Activated T-cell treated with anti-CD3 and anti-CD28 coated beads, Interleukin-2, amount 50 U/mL, for 4 hours (primary cell): ENCODE data around the gene TCP11. TPM values are rescaled to one million over a fixed set of nuclear protein-coding genes. Genes with fewer than 3 reads are reported as not detected.

Experiments
- ATAC-seq, 2 donors: fragments of 200-7000 bp; cut with Tn5 transposase; one replicate each; pipeline ENCODE4 v1.10.0; 2021
- DNase-seq: peaks from one replicate; pipeline ENCODE4 v3.0.0-alpha.2; 2020
- H3K27me3 Mint-ChIP-seq: one replicate; pipeline ENCODE4 v1.8.0; 2021; ENCODE audit warnings: low read depth, mixed read lengths
- H3K36me3 Mint-ChIP-seq: one replicate; pipeline ENCODE4 v1.8.0; 2022; ENCODE audit warnings: mixed read lengths; ENCODE audit not compliant: insufficient read depth
- H3K4me1 Mint-ChIP-seq: one replicate; pipeline ENCODE4 v1.8.0; 2021; ENCODE audit warnings: low read depth, mixed read lengths
- H3K4me3 Mint-ChIP-seq: one replicate; pipeline ENCODE4 v1.8.0; 2021; ENCODE audit warnings: mild to moderate bottlenecking, moderate library complexity, mixed read lengths
- H3K9me3 Mint-ChIP-seq: one replicate; pipeline ENCODE4 v1.8.0; 2021; ENCODE audit warnings: mixed read lengths
- total RNA-seq, 3 donors: library from RNA; stranded (reverse); gene quantifications; one replicate each; pipeline ENCODE4 v1.2.1, GENCODE V29; 2021

TCP11 gene
- not detected for total RNA-seq

GRCh38 chr6:35141007-35141655 lies at the start of gene TCP11:
Gene TCP11, minus strand, starts transcription at chr6:35141339. Its CDS starts 469 bp downstream, at chr6:35140870.
- ATAC-seq (peak; percentile 46 to 61), DNase-seq (no peak)
- Mint-ChIP-seq H3K4me3 (peak within 1 kb of the TSS; percentile 51), H3K36me3 (no peaks in the 10 kb centered on the region), H3K9me3 (no peaks in the 10 kb centered on the region), H3K4me1 (peaks cover 14% of the 10 kb centered on the region), H3K27me3 (peaks cover 20% of the 10 kb centered on the region)

- DNase-seq: no peak
- no peaks in the 10 kb centered on the region for H3K9me3 Mint-ChIP-seq
Observed at GRCh38 chr6:35190306-35190705, 49.2 kb upstream of the TCP11 start.

GRCh38 chr6:35188886-35189285 lies 47.7 kb upstream of the TCP11 start:
- ATAC-seq (no peak), DNase-seq (no peak)
- Mint-ChIP-seq H3K9me3 (no peaks in the 10 kb centered on the region), H3K4me1 (peaks cover 2% of the 10 kb centered on the region), H3K4me3 (no peak overlapping the region), H3K36me3 (no peaks in the 10 kb centered on the region), H3K27me3 (peaks cover 10% of the 10 kb centered on the region)

More at GRCh38 chr6:35190306-35190705, 49.2 kb upstream of the TCP11 start:
- no peaks in the 10 kb centered on the region for H3K36me3 Mint-ChIP-seq
- no peak for ATAC-seq
- H3K27me3 Mint-ChIP-seq: peaks cover 9% of the 10 kb centered on the region
- H3K4me1 Mint-ChIP-seq: peaks cover 5% of the 10 kb centered on the region
- no peak overlapping the region for H3K4me3 Mint-ChIP-seq

GRCh38 chr6:35186571-35186970 lies 45.4 kb upstream of the TCP11 start:
- no peaks in the 10 kb centered on the region for H3K9me3 Mint-ChIP-seq
- DNase-seq (no peak), ATAC-seq (no peak)
- H3K36me3 Mint-ChIP-seq: no peaks in the 10 kb centered on the region
- H3K27me3 Mint-ChIP-seq: peaks cover 20% of the 10 kb centered on the region
- H3K4me1 Mint-ChIP-seq: no peaks in the 10 kb centered on the region
- no peak overlapping the region for H3K4me3 Mint-ChIP-seq

- Mint-ChIP-seq H3K27me3 (peaks cover 18% of the 10 kb centered on the region), H3K4me1 (no peaks in the 10 kb centered on the region), H3K4me3 (no peak overlapping the region), H3K36me3 (no peaks in the 10 kb centered on the region), H3K9me3 (no peaks in the 10 kb centered on the region)
- ATAC-seq: no peak
- DNase-seq: no peak
Observed at GRCh38 chr6:35185971-35186370, 44.8 kb upstream of the TCP11 start.

GRCh38 chr6:35185302-35185681 lies 44.2 kb upstream of the TCP11 start:
- H3K36me3 Mint-ChIP-seq: no peaks in the 10 kb centered on the region
- H3K4me3 Mint-ChIP-seq: no peak overlapping the region
- ATAC-seq (no peak), DNase-seq (no peak)
- no peaks in the 10 kb centered on the region for H3K9me3 Mint-ChIP-seq
- H3K4me1 Mint-ChIP-seq: no peaks in the 10 kb centered on the region
- H3K27me3 Mint-ChIP-seq: peaks cover 16% of the 10 kb centered on the region

GRCh38 chr6:35184580-35185301 lies 43.6 kb upstream of the TCP11 start:
- DNase-seq (no peak), ATAC-seq (no peak)
- H3K36me3 Mint-ChIP-seq: no peaks in the 10 kb centered on the region
- H3K9me3 Mint-ChIP-seq: no peaks in the 10 kb centered on the region
- H3K4me3 Mint-ChIP-seq: no peak overlapping the region
- no peaks in the 10 kb centered on the region for H3K4me1 Mint-ChIP-seq
- peaks cover 16% of the 10 kb centered on the region for H3K27me3 Mint-ChIP-seq

- H3K9me3 Mint-ChIP-seq: no peaks in the 10 kb centered on the region
- ATAC-seq: no peak
- no peak overlapping the region for H3K4me3 Mint-ChIP-seq
- peaks cover 16% of the 10 kb centered on the region for H3K27me3 Mint-ChIP-seq
- no peak for DNase-seq
- H3K36me3 Mint-ChIP-seq: no peaks in the 10 kb centered on the region
- H3K4me1 Mint-ChIP-seq: no peaks in the 10 kb centered on the region
Observed at GRCh38 chr6:35183935-35184334, 42.8 kb upstream of the TCP11 start.

GRCh38 chr6:35183281-35183680 lies 42.1 kb upstream of the TCP11 start:
- no peaks in the 10 kb centered on the region for H3K4me1 Mint-ChIP-seq
- no peaks in the 10 kb centered on the region for H3K36me3 Mint-ChIP-seq
- no peak for ATAC-seq

GRCh38 chr6:35181933-35182612 lies 40.9 kb upstream of the TCP11 start:
- DNase-seq: no peak
- no peaks in the 10 kb centered on the region for H3K36me3 Mint-ChIP-seq
- no peak for ATAC-seq
- H3K4me1 Mint-ChIP-seq: no peaks in the 10 kb centered on the region
- H3K4me3 Mint-ChIP-seq: no peak overlapping the region
- H3K27me3 Mint-ChIP-seq: peaks cover 15% of the 10 kb centered on the region
- H3K9me3 Mint-ChIP-seq: no peaks in the 10 kb centered on the region

More at GRCh38 chr6:35183281-35183680, 42.1 kb upstream of the TCP11 start:
- no peaks in the 10 kb centered on the region for H3K9me3 Mint-ChIP-seq
- no peak for DNase-seq
- no peak overlapping the region for H3K4me3 Mint-ChIP-seq
- peaks cover 16% of the 10 kb centered on the region for H3K27me3 Mint-ChIP-seq

- H3K4me1 Mint-ChIP-seq: no peaks in the 10 kb centered on the region
- DNase-seq (no peak), ATAC-seq (no peak)
- H3K27me3 Mint-ChIP-seq: peaks cover 15% of the 10 kb centered on the region
- H3K9me3 Mint-ChIP-seq: no peaks in the 10 kb centered on the region
- no peaks in the 10 kb centered on the region for H3K36me3 Mint-ChIP-seq
- no peak overlapping the region for H3K4me3 Mint-ChIP-seq
Observed at GRCh38 chr6:35181308-35181932, 40.3 kb upstream of the TCP11 start.

GRCh38 chr6:35179901-35180535 lies 38.9 kb upstream of the TCP11 start:
- no peak for DNase-seq
- peaks cover 18% of the 10 kb centered on the region for H3K27me3 Mint-ChIP-seq
- no peak overlapping the region for H3K4me3 Mint-ChIP-seq
- H3K4me1 Mint-ChIP-seq: no peaks in the 10 kb centered on the region
- H3K36me3 Mint-ChIP-seq: no peaks in the 10 kb centered on the region
- no peaks in the 10 kb centered on the region for H3K9me3 Mint-ChIP-seq
- no peak for ATAC-seq

GRCh38 chr6:35178932-35179832 lies 38.0 kb upstream of the TCP11 start:
- ATAC-seq (no peak), DNase-seq (no peak)
- H3K36me3 Mint-ChIP-seq: no peaks in the 10 kb centered on the region
- no peaks in the 10 kb centered on the region for H3K9me3 Mint-ChIP-seq
- H3K4me3 Mint-ChIP-seq: no peak overlapping the region
- no peaks in the 10 kb centered on the region for H3K4me1 Mint-ChIP-seq
- peaks cover 16% of the 10 kb centered on the region for H3K27me3 Mint-ChIP-seq
